ENCODE data around the gene SWAP70. TPM values are rescaled to one million over a fixed set of nuclear protein-coding genes. Genes with fewer than 3 reads are reported as not detected.

SWAP70 gene
- total and polyA plus RNA-seq, 2 of the 8 experiments (the other 6 are each of a cell fraction or from before 2014, with no cell fraction given) = 14.8 to 37.5 TPM

DNA sequence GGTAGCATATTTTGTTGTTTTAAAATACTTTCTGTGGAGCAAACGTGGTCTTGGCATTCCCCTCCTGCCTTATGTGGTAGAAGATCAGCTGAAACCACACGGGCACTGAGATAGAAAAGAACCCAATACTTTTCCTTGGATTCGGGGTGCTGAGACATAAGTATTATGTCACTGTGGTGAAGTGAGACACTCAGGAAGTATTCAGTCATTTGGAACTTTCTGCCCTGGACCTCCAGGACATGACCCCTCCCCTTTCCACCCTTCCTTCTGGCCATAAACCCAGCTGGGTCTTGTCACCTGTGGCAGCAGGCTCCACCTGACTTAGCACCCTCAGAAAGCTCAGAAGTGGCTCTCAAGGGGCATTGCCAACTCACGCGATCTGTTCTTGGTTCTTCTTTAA is 123.4 kb downstream of the SWAP70 start (continued):
- TF ChIP-seq EGR1 (IDR thresholded peaks at IDR 0.05; ENCODE audit: borderline replicate concordance, low read depth, low read length) = no peak
- TF ChIP-seq PHF8 (conservative IDR thresholded peaks at IDR 0.05; ENCODE audit: low read depth, low read length) = no peak
- TF ChIP-seq RNF2 (IDR thresholded peaks at IDR 0.05; ENCODE audit: borderline replicate concordance, low read depth, low read length, missing control alignments, poor library complexity, severe bottlenecking) = no peak
- no peak for TF ChIP-seq TBP (IDR thresholded peaks at IDR 0.05; ENCODE audit: low read depth, low read length)
- no peak for TF ChIP-seq SP2 (IDR thresholded peaks at IDR 0.05; ENCODE audit: low read length)
- TF ChIP-seq GTF2F1 (IDR thresholded peaks at IDR 0.05; ENCODE audit: borderline replicate concordance, low read depth, low read length) = no peak
- TF ChIP-seq MAX (IDR thresholded peaks at IDR 0.05) = no peak
- TF ChIP-seq POLR2A (IDR thresholded peaks at IDR 0.05; ENCODE audit: control extremely low read depth in 1 of 2, low read depth in 2 of 2, low read length in 2 of 2) = no peak
